ENCODE measurements around the gene PARD3.

- TF ChIP-seq CTCF (IDR thresholded peaks at IDR 0.05) (no peak), POLR2AphosphoS5 (IDR thresholded peaks at IDR 0.05) (no peak), POLR2A (IDR thresholded peaks at IDR 0.05) (no peak)
These were observed 113.9 kb downstream of the PARD3 start for GRCh38 chr10:34701194-34701593.
